HepG2 (cell line): ENCODE data around the gene C20orf202. TPM values are rescaled to one million over a fixed set of nuclear protein-coding genes. Genes with fewer than 3 reads are reported as not detected.

Experiments used
- EEA1 ChIP-seq: sonication (generic); formaldehyde crosslinking; IDR thresholded peaks from 2 replicates; pipeline ENCODE4 v1.5.1; 2020; ENCODE audit warnings: mild to moderate bottlenecking, missing genetic modification reagents, borderline replicate concordance
- HDAC1 ChIP-seq: sonication (generic); formaldehyde crosslinking; IDR thresholded peaks from 2 replicates; pipeline ENCODE4 v1.5.1; 2020; ENCODE audit warnings: mild to moderate bottlenecking, missing genetic modification reagents
- KAT8 ChIP-seq: IDR thresholded peaks from 2 replicates; pipeline ENCODE4 v1.6.1; 2016; ENCODE audit warnings: missing genetic modification reagents, missing compliant biosample characterization
- LBX2 ChIP-seq: sonication (generic); formaldehyde crosslinking; IDR thresholded peaks from 2 replicates; pipeline ENCODE4 v1.5.0; 2020; ENCODE audit warnings: missing genetic modification reagents, mild to moderate bottlenecking, borderline replicate concordance
- MYNN ChIP-seq: sonication (generic); formaldehyde crosslinking; IDR thresholded peaks from 2 replicates; pipeline ENCODE4 v1.4.0; 2020; ENCODE audit warnings: mild to moderate bottlenecking, low read depth, missing genetic modification reagents
- NFAT5 ChIP-seq: sonication (generic); formaldehyde crosslinking; IDR thresholded peaks from 2 replicates; pipeline ENCODE4 v1.4.0; 2020; ENCODE audit warnings: missing genetic modification reagents
- NRL ChIP-seq: sonication (generic); formaldehyde crosslinking; IDR thresholded peaks from 2 replicates; pipeline ENCODE4 v1.5.0; 2020; ENCODE audit warnings: missing genetic modification reagents, mild to moderate bottlenecking, moderate library complexity, borderline replicate concordance
- RNF2 ChIP-seq: fragments of 450-650 bp; conservative IDR thresholded peaks from 2 replicates; pipeline ENCODE4 v1.6.1; 2016; ENCODE audit warnings: low read depth
- TIGD3 ChIP-seq: sonication (generic); formaldehyde crosslinking; IDR thresholded peaks from 2 replicates; pipeline ENCODE4 v1.5.1; 2020; ENCODE audit warnings: mild to moderate bottlenecking, missing genetic modification reagents, borderline replicate concordance
- TP53 ChIP-seq: sonication (generic); formaldehyde crosslinking; conservative IDR thresholded peaks from 2 replicates; pipeline ENCODE4 v1.4.0; 2020; ENCODE audit warnings: missing genetic modification reagents
- ZFP1 ChIP-seq: IDR thresholded peaks from 2 replicates; pipeline ENCODE4 v1.6.1; 2016
- ZNF124 ChIP-seq: sonication (generic); formaldehyde crosslinking; IDR thresholded peaks from 2 replicates; pipeline ENCODE4 v1.4.0; 2020; ENCODE audit warnings: missing genetic modification reagents
- ZNF160 ChIP-seq: sonication (generic); formaldehyde crosslinking; IDR thresholded peaks from 2 replicates; pipeline ENCODE4 v1.8.0; 2022; ENCODE audit warnings: mild to moderate bottlenecking, inconsistent platforms, missing genetic modification reagents
- ZNF333 ChIP-seq: sonication (generic); formaldehyde crosslinking; IDR thresholded peaks from 2 replicates; pipeline ENCODE4 v1.4.0; 2020; ENCODE audit warnings: mild to moderate bottlenecking, missing genetic modification reagents, borderline replicate concordance
- ZNF850 ChIP-seq: sonication (generic); formaldehyde crosslinking; conservative IDR thresholded peaks from 2 replicates; pipeline ENCODE4 v1.9.0; 2021; ENCODE audit warnings: mild to moderate bottlenecking, missing genetic modification reagents
- polyA plus RNA-seq, 8 experiments: library from polyadenylated mRNA; depleted of rRNA in 3 of 8; stranded (reverse) in 7 of 8; unstranded in 1 of 8; fragments of >200 nt; fragmentation: Illumina TruSeq in 4 of 8; extraction: Trizol in 4 of 8; gene quantifications; 2 replicates each; pipeline versions ENCODE4 v1.2.1 to v1.2.3, GENCODE V29; 2011 to 2016; ENCODE audit warnings: low read depth in 4 of 8, missing spikeins in 1 of 8, mixed read lengths in 1 of 8; ENCODE audit not compliant: insufficient read depth in 1 of 8
- total RNA-seq, 5 experiments: library from RNA; depleted of rRNA; stranded (reverse); fragments of >200 nt; fragmentation: Illumina TruSeq; extraction: Trizol; gene quantifications; 2 replicates each; pipeline ENCODE4 v1.2.3, GENCODE V29; 2016; ENCODE audit warnings: low read depth in 1 of 5
- TF ChIP-seq, protein P1 (sequence below): sonication (generic); formaldehyde crosslinking; IDR thresholded peaks from 2 replicates; pipeline ENCODE4 v1.5.0; 2020; ENCODE audit warnings: mild to moderate bottlenecking, missing genetic modification reagents, borderline replicate concordance

Gene C20orf202
- total and polyA plus RNA-seq, 2 of the 13 experiments (the other 11 are each of a cell fraction or from before 2014, with no cell fraction given) = 0.20 to 1.2 TPM

DNA sequence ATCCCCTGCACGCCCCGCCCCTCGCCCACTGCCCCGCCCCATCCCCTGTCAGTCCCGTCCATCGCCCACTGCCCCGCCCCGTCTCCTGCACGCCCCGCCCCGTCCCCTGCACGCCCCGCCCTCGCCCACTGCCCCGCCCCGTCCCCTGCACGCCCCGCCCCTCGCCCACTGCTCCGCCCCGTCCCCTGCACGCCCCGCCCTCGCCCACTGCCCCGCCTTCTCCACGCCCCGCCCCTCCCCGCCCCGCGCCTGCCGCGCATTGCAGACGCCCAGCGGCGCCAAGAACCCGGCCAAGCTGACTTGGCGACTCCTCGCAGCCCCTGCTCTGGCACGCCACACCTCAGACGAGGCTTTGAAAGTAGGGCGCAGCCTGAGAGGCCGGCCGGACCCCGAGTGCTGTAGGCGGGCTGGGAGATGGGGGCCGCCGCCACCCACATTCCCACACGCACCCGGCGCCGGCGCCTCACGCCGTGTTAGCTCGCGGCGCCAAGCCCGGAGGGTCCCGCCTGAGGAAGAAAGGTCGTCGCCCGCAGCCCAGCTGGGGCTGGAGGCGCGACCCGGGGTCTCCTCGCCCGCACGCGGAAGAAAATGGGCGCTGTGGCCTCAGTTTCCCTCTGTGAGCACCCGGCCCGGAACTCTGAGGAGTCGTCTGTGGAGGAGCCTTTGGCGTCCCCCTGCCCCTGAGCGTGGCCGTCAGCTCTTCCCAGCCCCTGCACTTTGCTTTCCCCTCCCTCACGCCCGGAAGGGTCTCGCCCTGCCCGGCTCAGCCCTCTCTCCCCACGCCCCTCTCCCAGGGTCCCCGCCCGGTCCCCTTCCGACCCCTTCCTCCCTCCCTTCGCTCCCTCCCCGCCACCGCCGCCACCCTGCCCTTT is 22.8 kb downstream of the C20orf202 start, which contains the start of gene RAD21L1 (continued):
- TF ChIP-seq KAT8 (CRISPR knock-in tag) (no peak), ZNF160 (0 out of 2 replicates have a peak, but pooled peaks have one; percentile 55), ZFP1 (no peak), ZNF850 (CRISPR knock-in tag) (0 out of 2 replicates have a peak, but pooled peaks have one; percentile 59), TP53 (CRISPR knock-in tag) (no peak), NRL (CRISPR knock-in tag) (peak; percentile 46; the same call in 1 of the 2 replicates), HDAC1 (CRISPR knock-in tag) (peak; percentile 49), MYNN (CRISPR knock-in tag) (no peak), TIGD3 (CRISPR knock-in tag) (no peak), RNF2 (peak; percentile 53; the same call in 1 of the 2 replicates), ZNF333 (CRISPR knock-in tag) (peak; percentile 74; the same call in 1 of the 2 replicates), LBX2 (0 out of 2 replicates have a peak, but pooled peaks have one; percentile 12), EEA1 (no peak), NFAT5 (CRISPR knock-in tag) (no peak; the same call in 1 of the 2 replicates), ZNF124 (CRISPR knock-in tag) (no peak)
- TF ChIP-seq, protein P1, sequence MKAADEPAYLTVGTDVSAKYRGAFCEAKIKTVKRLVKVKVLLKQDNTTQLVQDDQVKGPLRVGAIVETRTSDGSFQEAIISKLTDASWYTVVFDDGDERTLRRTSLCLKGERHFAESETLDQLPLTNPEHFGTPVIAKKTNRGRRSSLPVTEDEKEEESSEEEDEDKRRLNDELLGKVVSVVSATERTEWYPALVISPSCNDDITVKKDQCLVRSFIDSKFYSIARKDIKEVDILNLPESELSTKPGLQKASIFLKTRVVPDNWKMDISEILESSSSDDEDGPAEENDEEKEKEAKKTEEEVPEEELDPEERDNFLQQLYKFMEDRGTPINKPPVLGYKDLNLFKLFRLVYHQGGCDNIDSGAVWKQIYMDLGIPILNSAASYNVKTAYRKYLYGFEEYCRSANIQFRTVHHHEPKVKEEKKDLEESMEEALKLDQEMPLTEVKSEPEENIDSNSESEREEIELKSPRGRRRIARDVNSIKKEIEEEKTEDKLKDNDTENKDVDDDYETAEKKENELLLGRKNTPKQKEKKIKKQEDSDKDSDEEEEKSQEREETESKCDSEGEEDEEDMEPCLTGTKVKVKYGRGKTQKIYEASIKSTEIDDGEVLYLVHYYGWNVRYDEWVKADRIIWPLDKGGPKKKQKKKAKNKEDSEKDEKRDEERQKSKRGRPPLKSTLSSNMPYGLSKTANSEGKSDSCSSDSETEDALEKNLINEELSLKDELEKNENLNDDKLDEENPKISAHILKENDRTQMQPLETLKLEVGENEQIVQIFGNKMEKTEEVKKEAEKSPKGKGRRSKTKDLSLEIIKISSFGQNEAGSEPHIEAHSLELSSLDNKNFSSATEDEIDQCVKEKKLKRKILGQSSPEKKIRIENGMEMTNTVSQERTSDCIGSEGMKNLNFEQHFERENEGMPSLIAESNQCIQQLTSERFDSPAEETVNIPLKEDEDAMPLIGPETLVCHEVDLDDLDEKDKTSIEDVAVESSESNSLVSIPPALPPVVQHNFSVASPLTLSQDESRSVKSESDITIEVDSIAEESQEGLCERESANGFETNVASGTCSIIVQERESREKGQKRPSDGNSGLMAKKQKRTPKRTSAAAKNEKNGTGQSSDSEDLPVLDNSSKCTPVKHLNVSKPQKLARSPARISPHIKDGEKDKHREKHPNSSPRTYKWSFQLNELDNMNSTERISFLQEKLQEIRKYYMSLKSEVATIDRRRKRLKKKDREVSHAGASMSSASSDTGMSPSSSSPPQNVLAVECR (CRISPR knock-in tag) = peak; percentile 44
